Hypothalamus (tissue), 51 donors: ENCODE results near the gene MLF2.
"Not testable (repeated sequence)": the region's sequence is repeated elsewhere in the genome, so short reads cannot be mapped to it uniquely, and the experiment has no call there.

Source experiments
- DNase-seq, 51 donors: peaks; one replicate each; lab custom pipeline; 2025; lab: John Stamatoyannopoulos, UW

The MLF2 gene

GRCh38 chr12:6766651-6767349 lies 13.9 kb upstream of the MLF2 start:
- DNase-seq: peak in 43 of 51 donors; percentile 20 to 82 (median 49)

DNA sequence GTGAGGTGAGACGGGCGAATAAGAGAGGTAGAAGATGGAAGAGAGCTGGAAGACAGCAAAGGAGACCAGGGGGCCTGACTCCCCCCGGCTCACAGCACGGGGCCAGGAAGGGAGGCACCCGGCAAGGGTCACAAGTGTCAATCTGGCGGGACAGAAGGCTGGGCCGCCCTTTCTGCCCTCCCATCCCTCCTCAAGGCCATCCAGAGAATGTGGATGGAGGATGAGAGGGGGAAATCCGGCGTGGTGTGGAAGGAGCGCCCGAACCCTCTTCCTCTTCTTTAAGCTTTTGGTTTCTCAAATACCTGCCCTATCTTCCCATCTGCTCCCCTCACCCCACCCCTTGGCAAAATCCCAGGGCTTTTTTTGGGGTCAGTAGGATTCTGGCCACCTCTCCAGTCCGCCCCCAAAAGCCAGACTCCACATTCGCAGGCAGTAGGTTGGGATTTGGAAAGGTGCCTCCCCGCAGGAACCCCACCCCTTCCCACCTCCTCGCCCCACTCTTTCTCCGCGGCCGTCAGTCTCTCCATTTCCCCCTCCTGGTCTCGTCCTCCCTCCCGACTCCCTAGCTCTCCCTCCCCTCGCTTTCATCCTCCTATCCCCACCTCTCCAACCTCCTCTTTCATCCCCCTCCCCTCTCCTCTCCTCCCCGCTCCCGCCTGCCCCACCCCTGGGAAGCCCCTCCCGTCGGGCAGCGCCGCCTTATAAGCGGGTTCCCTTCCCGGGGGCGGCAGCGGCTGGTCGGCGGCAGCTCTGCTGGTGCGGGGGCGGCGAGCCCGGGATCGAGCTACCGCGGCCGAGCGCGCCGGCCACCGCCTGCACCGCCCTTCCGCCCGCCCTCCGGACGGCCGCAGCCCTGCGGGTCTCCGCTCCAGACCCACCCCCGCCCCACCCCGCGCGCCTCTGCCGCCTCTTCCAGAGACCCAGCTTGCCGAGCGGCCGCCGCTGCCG lies 13.0 kb upstream of the MLF2 start, which contains the start of gene PTMS:
Gene PTMS (plus strand): TSS at position 730 of the 948 bp plus-strand sequence. CDS start 343 bp downstream, outside the sequence.
- DNase-seq: peak in 33 of 51 donors; percentile 18 to 78 (median 51)

DNA sequence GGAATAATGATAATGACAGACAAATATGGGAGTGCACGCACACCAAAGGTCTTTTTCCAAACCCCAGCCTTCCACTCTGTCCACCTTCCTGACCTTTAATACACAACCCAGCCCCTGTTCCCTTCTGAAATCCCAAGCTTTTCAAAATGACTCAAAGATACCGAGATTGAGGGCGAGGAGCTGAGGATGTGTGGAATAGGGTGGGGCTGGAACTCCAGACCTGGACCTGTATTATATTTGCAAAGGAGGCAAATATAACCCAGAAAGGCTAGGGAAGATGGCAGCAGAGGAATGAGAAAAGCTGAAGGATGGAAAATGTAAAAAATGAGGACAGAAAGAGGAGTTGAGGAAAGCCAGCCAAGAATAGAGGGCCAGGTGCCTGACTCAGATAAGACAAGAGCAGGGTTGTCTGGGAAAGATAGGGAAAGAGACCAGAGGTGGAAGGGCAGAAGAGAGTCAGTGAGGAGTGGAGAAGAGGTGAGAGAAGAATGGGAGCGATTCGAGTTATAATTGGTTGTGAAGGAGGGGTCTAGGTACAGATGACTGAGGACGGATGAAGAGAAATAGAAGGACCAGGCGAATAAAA lies 12.2 kb upstream of the MLF2 start:
- no peak for DNase-seq

- peak in 50 of 51 donors; percentile 42 to 95 (median 83) for DNase-seq
Observed at GRCh38 chr12:6764011-6764828, 11.3 kb upstream of the MLF2 start.

DNA sequence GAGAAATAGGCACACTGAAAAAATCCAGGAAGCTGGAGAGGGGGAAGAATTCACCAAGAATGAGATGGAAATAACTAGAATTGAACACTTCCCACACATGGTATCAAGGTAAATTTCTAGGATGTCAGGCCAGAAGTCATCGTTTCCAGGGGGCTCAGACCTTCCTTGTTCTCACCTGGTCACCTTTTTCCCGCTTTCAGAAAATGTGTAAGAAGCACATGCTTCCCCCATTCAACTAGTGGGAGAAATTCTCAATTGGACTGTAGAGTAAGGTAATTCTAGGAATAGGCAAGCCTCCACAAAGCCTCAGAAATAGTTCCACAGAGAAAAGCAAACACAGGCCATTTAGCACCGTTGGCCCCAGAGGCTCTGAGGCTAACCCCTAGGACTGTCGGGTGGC lies 10.4 kb upstream of the MLF2 start:
- no peak for DNase-seq

- no peak for DNase-seq
Observed at GRCh38 chr12:6759741-6760140, 6.8 kb upstream of the MLF2 start.

- no peak for DNase-seq
Observed at GRCh38 chr12:6758506-6759095, 5.7 kb upstream of the MLF2 start.

DNA sequence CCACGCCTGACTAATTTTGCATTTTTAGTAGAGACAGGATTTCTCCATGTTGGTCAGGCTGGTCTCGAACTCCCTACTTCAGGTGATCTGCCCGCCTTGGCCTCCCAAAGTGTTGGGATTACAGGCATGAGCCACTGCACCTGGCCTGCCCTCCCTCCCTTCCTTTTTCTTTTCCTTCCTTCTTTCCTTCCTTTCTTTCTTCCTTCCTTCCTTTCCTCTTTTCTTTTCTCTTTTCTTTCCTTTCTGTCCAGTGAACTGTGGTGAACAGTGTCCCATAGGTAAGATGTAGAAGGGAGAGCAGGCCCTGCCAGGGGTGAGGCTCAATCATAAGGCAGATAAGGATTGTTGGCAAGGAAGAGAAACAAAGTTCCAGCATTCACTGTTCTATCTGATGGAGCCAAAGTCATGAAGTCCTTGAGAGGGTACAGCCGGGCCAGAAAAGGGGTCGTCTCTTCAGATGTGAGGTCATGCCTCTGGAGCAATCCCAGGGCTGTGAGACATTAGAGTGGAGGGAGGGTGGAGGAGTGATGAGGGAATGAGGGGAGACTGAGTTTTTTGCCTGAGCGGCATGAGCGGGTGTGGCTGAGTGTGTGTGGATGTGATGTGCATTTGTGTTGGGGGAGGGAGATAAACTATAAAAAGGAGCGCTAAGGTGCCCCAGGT lies 4.2 kb upstream of the MLF2 start:
- DNase-seq: no peak

- no peak for DNase-seq
Observed at GRCh38 chr12:6754411-6754810, 1.5 kb upstream of the MLF2 start.

DNA sequence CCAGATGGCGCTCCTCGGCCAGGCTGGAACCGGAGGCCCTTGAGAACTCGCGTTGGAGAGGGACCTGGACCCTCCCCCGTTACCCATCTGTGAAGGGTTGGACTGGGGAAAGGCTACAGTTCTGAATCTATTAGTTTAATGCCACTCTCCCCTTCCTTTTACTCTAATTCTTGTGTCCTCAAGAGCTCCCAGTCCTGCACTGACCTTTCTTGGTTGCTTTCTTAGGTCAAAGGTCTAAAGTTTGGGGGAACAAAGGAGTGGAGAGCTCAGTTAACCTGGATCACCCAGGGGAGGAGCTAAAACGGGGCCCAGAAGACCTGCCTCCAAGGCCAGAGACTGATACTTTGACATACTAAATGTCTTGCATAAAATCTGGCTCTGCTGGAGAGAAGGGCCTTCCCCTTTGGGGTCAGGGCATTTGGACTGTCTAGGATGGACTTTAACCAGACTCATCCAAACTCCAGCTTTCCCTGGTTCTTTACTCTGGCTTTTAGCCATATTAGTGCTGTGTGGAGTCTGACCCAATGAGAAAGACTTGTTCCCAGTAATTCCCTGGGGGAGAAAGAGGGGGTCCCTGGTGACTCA lies 923 bp upstream of the MLF2 start:
- no peak for DNase-seq

GRCh38 chr12:6752167-6752920 lies 597 bp downstream of the MLF2 start:
- DNase-seq: peak in 4 of 51 donors; percentile 36 to 39 (median 38)

DNA sequence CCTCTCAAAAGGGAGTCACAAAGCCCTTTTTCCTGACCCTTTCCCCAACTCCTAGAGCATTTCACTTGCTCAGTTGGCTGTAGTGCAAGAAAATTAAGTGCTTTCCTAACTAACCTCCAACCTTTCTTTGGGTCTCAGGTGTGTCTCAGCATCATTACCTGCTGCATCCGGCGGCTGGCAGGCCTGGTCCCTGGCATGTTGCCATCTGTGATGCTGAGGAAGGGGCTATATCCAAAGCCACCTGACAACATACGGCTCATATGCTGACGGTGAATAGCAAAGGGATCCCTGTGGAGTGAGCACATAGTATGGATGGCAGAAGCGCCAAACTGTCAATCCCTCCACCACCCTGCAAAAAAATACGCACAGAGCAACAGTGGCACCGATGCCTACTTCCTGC lies 1.2 kb downstream of the MLF2 start:
- no peak for DNase-seq

DNA sequence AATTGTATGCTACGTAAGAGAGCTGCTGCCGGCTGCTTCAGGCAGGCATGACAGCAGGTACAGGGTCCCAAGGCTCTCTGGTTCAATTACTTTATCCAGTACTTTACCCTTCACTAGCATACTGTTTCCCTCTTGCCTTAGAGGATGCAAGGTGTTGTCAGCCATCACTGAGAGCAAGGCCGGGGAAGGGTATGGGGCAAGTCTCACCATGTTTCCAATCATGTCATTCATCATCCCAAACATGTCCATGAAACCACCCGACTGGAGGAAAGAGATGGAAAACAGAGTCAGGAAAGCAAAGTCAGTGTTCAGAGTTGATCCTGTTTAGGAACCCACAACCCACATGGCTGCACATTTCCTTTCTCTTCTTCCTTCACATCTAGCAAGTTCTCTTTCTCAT lies 2.4 kb downstream of the MLF2 start:
- no peak for DNase-seq

DNA sequence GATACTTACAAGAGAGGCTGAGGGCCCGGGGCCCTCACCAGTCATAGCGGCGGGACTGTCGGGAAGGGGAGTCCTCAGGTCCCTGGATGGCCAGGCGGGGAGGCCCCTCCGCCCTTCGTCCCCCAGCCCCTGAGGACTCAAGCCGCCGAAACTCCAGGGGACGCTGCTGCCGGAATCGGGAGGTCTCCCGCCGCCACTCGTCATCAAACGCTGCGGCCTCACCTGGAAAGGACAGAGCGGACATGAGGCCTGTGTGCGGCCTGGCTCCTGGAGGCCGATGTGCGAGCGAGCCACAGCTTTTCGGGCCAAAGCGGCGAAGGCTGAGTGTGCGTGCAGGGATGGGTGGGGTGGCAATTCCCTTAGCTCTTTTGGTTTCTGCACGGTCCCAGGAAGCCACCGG lies 4.2 kb downstream of the MLF2 start:
- DNase-seq: no peak

- DNase-seq: no peak
Observed at GRCh38 chr12:6747216-6747615, 5.7 kb downstream of the MLF2 start.

DNA sequence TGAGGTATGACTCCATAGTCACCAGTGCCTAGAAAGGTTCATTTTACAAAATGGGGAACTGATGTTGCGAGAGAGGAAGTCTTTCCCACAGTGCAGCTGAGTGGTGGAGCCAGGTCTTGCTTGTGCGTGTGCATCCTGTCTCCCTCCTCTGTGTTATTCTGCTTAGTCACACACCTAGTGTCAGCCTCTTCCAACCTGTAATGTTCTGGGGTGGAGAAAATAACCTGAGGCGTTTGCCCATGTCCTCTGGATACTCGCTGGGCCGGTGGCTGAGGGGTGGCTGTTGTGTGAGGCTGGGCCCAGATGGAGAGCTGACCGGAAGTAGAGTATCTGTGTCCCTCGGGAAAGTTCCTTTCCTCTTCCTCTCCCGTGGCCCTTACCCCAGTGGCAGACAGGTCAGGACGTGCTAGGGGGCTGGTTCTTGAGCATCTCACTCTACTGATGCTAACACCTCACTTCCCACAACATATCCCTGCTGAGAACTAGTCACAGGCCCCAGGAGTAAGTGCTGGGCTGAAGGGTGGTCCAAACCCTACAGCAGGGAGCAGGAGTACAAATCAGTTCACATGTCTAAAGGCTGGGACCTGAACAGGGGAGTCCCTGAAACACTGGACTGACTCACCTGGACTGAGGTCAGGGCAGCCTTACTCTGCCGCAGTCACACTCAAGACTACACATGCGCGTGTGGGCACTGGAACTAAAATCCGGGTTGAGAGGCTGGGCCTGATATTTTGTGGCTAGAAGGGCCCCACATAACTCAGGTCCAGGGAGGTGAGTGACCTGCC lies 7.0 kb downstream of the MLF2 start:
- peak in 1 of 51 donors; percentile 4 for DNase-seq

DNA sequence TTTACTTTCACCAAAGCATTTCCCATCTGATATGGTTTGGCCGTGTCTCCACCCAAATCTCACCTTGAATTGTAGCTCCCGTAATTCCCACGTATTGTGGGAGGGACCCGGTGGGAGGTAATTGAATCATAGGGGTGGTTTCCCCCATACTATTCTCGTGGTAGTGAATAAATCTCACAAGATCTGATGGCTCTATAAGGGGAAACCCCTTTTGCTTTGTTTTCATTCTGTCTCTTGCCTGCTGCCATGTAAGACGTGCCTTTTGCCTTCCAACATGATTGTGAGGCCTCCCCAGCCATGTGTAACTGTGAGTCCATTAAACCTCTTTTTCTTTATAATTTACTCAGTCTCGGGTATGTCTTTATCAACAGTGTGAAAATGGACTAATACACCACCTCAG lies 9.6 kb downstream of the MLF2 start:
- DNase-seq: not testable (repeated sequence)

GRCh38 chr12:6742834-6743233 lies 10.1 kb downstream of the MLF2 start:
- no peak for DNase-seq
